Stimulated activated CD8-positive, alpha-beta memory T cell treated with anti-CD3 and anti-CD28 coated beads, Interleukin-12 subunit alpha, Interleukin-12 subunit beta, amount 100 ng/mL, for 24 hours (primary cell): ENCODE data around the gene CUL3.
A peak's percentile ranks its signal among the peaks of the same experiment; 100 is the strongest.
"Not testable (repeated sequence)": the region's sequence is repeated elsewhere in the genome, so short reads cannot be mapped to it uniquely, and the experiment has no call there.

ENCODE experiments used
- DNase-seq: peaks from one replicate; pipeline ENCODE4 v3.0.0-alpha.2; 2020; ENCODE audit errors: extremely low read depth

Gene CUL3

GRCh38 chr2:224585211-224586088, at the start of gene CUL3:
TSS of gene CUL3 (minus strand) at chr2:224585363. CDS start at chr2:224585009, 354 bp downstream.
- DNase-seq: peak; percentile 97

- no peak for DNase-seq
These were observed 45.7 kb upstream of the CUL3 start for GRCh38 chr2:224630659-224631550.

- DNase-seq: no peak
These were observed 43.3 kb upstream of the CUL3 start for GRCh38 chr2:224628416-224628815.

- no peak for DNase-seq
These were observed 41.6 kb upstream of the CUL3 start for GRCh38 chr2:224626735-224627134.

GRCh38 chr2:224613543-224614286, 28.6 kb upstream of the CUL3 start:
- no peak for DNase-seq

GRCh38 chr2:224612578-224612977, 27.4 kb upstream of the CUL3 start:
- DNase-seq: no peak

- no peak for DNase-seq
These were observed 26.8 kb upstream of the CUL3 start for GRCh38 chr2:224611938-224612337.

- DNase-seq: no peak
These were observed 22.9 kb upstream of the CUL3 start for GRCh38 chr2:224608104-224608503.

- DNase-seq: not testable (repeated sequence)
These were observed 18.8 kb upstream of the CUL3 start for GRCh38 chr2:224603746-224604500.

- DNase-seq: not testable (repeated sequence)
These were observed 17.7 kb upstream of the CUL3 start for GRCh38 chr2:224602778-224603375.

GRCh38 chr2:224601923-224602322, 16.8 kb upstream of the CUL3 start:
- no peak for DNase-seq

- no peak for DNase-seq
These were observed 13.5 kb upstream of the CUL3 start for GRCh38 chr2:224598678-224599077.

GRCh38 chr2:224596289-224596688, 11.1 kb upstream of the CUL3 start:
- DNase-seq: no peak

GRCh38 chr2:224595518-224595917, 10.4 kb upstream of the CUL3 start:
- DNase-seq: no peak

GRCh38 chr2:224594840-224595239, 9.7 kb upstream of the CUL3 start:
- no peak for DNase-seq

GRCh38 chr2:224591220-224591619, 6.1 kb upstream of the CUL3 start:
- DNase-seq: no peak

- no peak for DNase-seq
These were observed 1.0 kb upstream of the CUL3 start for GRCh38 chr2:224586127-224586695.

- no peak for DNase-seq
These were observed 365 bp downstream of the CUL3 start for GRCh38 chr2:224584785-224585210.

GRCh38 chr2:224584111-224584784, 915 bp downstream of the CUL3 start:
- DNase-seq: no peak

GRCh38 chr2:224583033-224583432, 2.1 kb downstream of the CUL3 start:
- not testable (repeated sequence) for DNase-seq
